ENCODE measurements around the gene CXADR.

The CXADR gene

DNA sequence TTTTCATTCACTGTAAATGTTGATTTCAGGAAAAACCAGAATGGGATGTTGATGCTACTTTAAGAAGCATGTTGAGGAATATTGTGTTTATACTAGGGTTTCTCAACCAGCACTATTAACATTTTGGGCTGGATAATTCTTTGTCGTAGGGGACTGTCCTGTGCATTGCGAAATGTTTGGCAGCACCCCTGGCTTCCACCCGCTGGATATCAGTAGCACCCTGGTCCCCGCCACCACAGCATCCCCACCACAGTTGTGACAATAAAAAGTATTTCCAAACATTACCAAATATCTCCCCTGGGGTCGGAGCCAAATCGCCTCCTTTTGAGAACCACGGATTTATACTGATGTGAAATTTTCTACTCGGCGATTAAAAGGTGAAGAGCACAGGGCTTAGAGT is 57.9 kb downstream of the CXADR start:
- no peaks in the 10 kb centered on the region for H3K9me3 ChIP-seq (ENCODE audit: insufficient read depth, low read depth, low read length)
- H3K79me2 ChIP-seq (ENCODE audit: insufficient read depth, low read length) = no peaks in the 10 kb centered on the region
- H3K9me2 ChIP-seq (replicated peaks; ENCODE audit: low read depth, low read length) = no peaks in the 10 kb centered on the region
- TF ChIP-seq, protein P1, sequence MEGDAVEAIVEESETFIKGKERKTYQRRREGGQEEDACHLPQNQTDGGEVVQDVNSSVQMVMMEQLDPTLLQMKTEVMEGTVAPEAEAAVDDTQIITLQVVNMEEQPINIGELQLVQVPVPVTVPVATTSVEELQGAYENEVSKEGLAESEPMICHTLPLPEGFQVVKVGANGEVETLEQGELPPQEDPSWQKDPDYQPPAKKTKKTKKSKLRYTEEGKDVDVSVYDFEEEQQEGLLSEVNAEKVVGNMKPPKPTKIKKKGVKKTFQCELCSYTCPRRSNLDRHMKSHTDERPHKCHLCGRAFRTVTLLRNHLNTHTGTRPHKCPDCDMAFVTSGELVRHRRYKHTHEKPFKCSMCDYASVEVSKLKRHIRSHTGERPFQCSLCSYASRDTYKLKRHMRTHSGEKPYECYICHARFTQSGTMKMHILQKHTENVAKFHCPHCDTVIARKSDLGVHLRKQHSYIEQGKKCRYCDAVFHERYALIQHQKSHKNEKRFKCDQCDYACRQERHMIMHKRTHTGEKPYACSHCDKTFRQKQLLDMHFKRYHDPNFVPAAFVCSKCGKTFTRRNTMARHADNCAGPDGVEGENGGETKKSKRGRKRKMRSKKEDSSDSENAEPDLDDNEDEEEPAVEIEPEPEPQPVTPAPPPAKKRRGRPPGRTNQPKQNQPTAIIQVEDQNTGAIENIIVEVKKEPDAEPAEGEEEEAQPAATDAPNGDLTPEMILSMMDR (conservative IDR thresholded peaks at IDR 0.05; ENCODE audit: low read length) = no peak
- no peak for TF ChIP-seq EZH2phosphoT487 (IDR thresholded peaks at IDR 0.05; ENCODE audit: borderline replicate concordance)
- H4K20me1 ChIP-seq (ENCODE audit: insufficient read depth, low read length, poor library complexity, severe bottlenecking) = no peaks in the 10 kb centered on the region
- no peak overlapping the region for H3K9ac ChIP-seq (ENCODE audit: low read depth, low read length, poor library complexity, severe bottlenecking)
- no peaks in the 10 kb centered on the region for H3K4me1 ChIP-seq (ENCODE audit: insufficient read depth, low read length, poor library complexity, severe bottlenecking)
- no peaks in the 10 kb centered on the region for H3F3A ChIP-seq (ENCODE audit: low read depth)
- H3K36me3 ChIP-seq (ENCODE audit: insufficient read depth, low read length) = no peaks in the 10 kb centered on the region
- no peak overlapping the region for H2AFZ ChIP-seq (ENCODE audit: low read length)
- H3K27me3 ChIP-seq (ENCODE audit: insufficient read depth, low read length, poor library complexity, severe bottlenecking) = no peaks in the 10 kb centered on the region
- no peak overlapping the region for H3K4me2 ChIP-seq (ENCODE audit: low read depth, low read length, poor library complexity, severe bottlenecking)
- H3K4me3 ChIP-seq (ENCODE audit: low read length, poor library complexity, severe bottlenecking) = no peak overlapping the region

DNA sequence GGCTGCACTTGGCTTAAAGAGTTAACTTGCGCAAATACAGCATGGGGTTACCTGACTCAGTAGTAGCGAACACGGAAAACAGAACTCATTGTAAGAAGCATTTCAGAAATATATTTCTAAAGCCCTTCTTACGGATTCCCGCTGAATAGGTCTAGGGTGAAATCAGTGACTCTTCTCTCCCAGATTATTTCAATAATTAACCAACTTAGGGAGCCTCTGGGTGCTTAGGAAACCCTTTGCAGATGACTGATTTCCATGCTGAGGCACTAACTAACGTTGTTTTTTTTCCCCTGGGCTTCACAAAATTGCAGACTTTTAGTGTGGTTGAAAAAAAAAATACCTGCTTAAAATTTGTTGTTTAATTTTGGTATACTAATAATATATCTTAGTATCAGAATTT is 59.6 kb downstream of the CXADR start:
- H3K4me1 ChIP-seq (ENCODE audit: insufficient read depth, low read length, poor library complexity, severe bottlenecking) = no peaks in the 10 kb centered on the region
- no peaks in the 10 kb centered on the region for H3K9me3 ChIP-seq (ENCODE audit: insufficient read depth, low read depth, low read length)
- H3K36me3 ChIP-seq (ENCODE audit: insufficient read depth, low read length) = no peaks in the 10 kb centered on the region
- TF ChIP-seq EZH2phosphoT487 (IDR thresholded peaks at IDR 0.05; ENCODE audit: borderline replicate concordance) = no peak
- TF ChIP-seq, protein P1 (conservative IDR thresholded peaks at IDR 0.05; ENCODE audit: low read length) = no peak
- H3K9me2 ChIP-seq (replicated peaks; ENCODE audit: low read depth, low read length) = no peaks in the 10 kb centered on the region
- no peaks in the 10 kb centered on the region for H3K79me2 ChIP-seq (ENCODE audit: insufficient read depth, low read length)
- H3F3A ChIP-seq (ENCODE audit: low read depth) = no peaks in the 10 kb centered on the region
- H3K4me2 ChIP-seq (ENCODE audit: low read depth, low read length, poor library complexity, severe bottlenecking) = no peak overlapping the region
- no peaks in the 10 kb centered on the region for H3K27me3 ChIP-seq (ENCODE audit: insufficient read depth, low read length, poor library complexity, severe bottlenecking)
- no peak overlapping the region for H3K4me3 ChIP-seq (ENCODE audit: low read length, poor library complexity, severe bottlenecking)
- no peak overlapping the region for H2AFZ ChIP-seq (ENCODE audit: low read length)
- no peak overlapping the region for H3K9ac ChIP-seq (ENCODE audit: low read depth, low read length, poor library complexity, severe bottlenecking)
- H4K20me1 ChIP-seq (ENCODE audit: insufficient read depth, low read length, poor library complexity, severe bottlenecking) = no peaks in the 10 kb centered on the region

DNA sequence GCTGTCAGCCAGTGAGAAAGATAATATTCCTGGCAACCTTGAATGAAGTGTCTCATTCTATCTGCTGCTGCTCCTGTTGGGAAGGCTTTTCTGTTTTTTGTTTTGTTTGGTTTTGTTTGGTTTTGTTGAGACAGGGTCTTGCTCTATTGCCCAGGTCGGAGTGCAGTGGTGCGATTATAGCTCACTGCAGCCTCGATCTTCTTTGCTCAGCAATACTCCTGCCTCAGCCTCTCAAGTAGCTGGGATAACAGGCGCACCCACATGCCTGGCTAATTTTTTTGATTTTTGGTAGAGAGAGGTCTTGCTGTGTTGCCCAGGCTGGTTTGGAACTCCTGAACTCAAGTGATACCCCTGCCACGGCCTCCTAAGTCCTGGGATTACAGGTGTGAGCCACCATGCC is 62.2 kb downstream of the CXADR start:
- Histone ChIP-seq H3K9ac (ENCODE audit: low read depth, low read length, poor library complexity, severe bottlenecking) (no peak overlapping the region), H3K9me3 (ENCODE audit: insufficient read depth, low read depth, low read length) (no peaks in the 10 kb centered on the region), H4K20me1 (ENCODE audit: insufficient read depth, low read length, poor library complexity, severe bottlenecking) (no peaks in the 10 kb centered on the region), H3F3A (ENCODE audit: low read depth) (no peaks in the 10 kb centered on the region), H3K9me2 (replicated peaks; ENCODE audit: low read depth, low read length) (no peaks in the 10 kb centered on the region), H3K4me1 (ENCODE audit: insufficient read depth, low read length, poor library complexity, severe bottlenecking) (no peaks in the 10 kb centered on the region), H3K4me3 (ENCODE audit: low read length, poor library complexity, severe bottlenecking) (no peak overlapping the region), H3K27me3 (ENCODE audit: insufficient read depth, low read length, poor library complexity, severe bottlenecking) (no peaks in the 10 kb centered on the region), H3K79me2 (ENCODE audit: insufficient read depth, low read length) (no peaks in the 10 kb centered on the region), H3K36me3 (ENCODE audit: insufficient read depth, low read length) (no peaks in the 10 kb centered on the region), H2AFZ (ENCODE audit: low read length) (no peak overlapping the region), H3K4me2 (ENCODE audit: low read depth, low read length, poor library complexity, severe bottlenecking) (no peak overlapping the region)
- TF ChIP-seq EZH2phosphoT487 (IDR thresholded peaks at IDR 0.05; ENCODE audit: borderline replicate concordance) = no peak
- TF ChIP-seq, protein P1 (conservative IDR thresholded peaks at IDR 0.05; ENCODE audit: low read length) = no peak
